Mucosa of rectum (tissue), 2 donors: ENCODE results near the gene PLEKHA7.
"Not testable (repeated sequence)": the region's sequence is repeated elsewhere in the genome, so short reads cannot be mapped to it uniquely, and the experiment has no call there.

Experiments used
- H3K27ac ChIP-seq, 2 donors: one replicate each; pipeline ENCODE4 v1.7.0; 2013; ENCODE audit warnings: inconsistent platforms in 2 of 2, low read depth in 2 of 2, low read length in 2 of 2
- H3K27me3 ChIP-seq, 2 donors: one replicate each; pipeline ENCODE4 v1.7.0; 2013; ENCODE audit warnings: low read length in 2 of 2; ENCODE audit not compliant: control insufficient read depth in 2 of 2, insufficient read depth in 2 of 2
- H3K36me3 ChIP-seq, 2 donors: one replicate each; pipeline ENCODE4 v1.7.0; 2013; ENCODE audit warnings: low read length in 2 of 2; ENCODE audit not compliant: control insufficient read depth in 2 of 2, insufficient read depth in 2 of 2
- H3K4me1 ChIP-seq, 2 donors: one replicate each; pipeline ENCODE4 v1.7.0; 2013; ENCODE audit warnings: low read length in 2 of 2, mild to moderate bottlenecking in 1 of 2; ENCODE audit not compliant: control insufficient read depth in 2 of 2, insufficient read depth in 2 of 2
- H3K4me3 ChIP-seq, 2 donors: one replicate each; pipeline ENCODE4 v1.7.0; 2013; ENCODE audit warnings: low read length in 2 of 2
- H3K9ac ChIP-seq, 2 donors: one replicate each; pipeline ENCODE4 v1.7.0; 2013; ENCODE audit warnings: low read length in 2 of 2, low read depth in 1 of 2, mild to moderate bottlenecking in 1 of 2
- H3K9me3 ChIP-seq, 2 donors: one replicate each; pipeline ENCODE4 v1.7.0; 2013; ENCODE audit warnings: low read length in 2 of 2; ENCODE audit not compliant: control insufficient read depth in 2 of 2
- donor health status: healthy.
- donor health status: Normal muscosa, but diverticular disease.

PLEKHA7 gene, protein sequence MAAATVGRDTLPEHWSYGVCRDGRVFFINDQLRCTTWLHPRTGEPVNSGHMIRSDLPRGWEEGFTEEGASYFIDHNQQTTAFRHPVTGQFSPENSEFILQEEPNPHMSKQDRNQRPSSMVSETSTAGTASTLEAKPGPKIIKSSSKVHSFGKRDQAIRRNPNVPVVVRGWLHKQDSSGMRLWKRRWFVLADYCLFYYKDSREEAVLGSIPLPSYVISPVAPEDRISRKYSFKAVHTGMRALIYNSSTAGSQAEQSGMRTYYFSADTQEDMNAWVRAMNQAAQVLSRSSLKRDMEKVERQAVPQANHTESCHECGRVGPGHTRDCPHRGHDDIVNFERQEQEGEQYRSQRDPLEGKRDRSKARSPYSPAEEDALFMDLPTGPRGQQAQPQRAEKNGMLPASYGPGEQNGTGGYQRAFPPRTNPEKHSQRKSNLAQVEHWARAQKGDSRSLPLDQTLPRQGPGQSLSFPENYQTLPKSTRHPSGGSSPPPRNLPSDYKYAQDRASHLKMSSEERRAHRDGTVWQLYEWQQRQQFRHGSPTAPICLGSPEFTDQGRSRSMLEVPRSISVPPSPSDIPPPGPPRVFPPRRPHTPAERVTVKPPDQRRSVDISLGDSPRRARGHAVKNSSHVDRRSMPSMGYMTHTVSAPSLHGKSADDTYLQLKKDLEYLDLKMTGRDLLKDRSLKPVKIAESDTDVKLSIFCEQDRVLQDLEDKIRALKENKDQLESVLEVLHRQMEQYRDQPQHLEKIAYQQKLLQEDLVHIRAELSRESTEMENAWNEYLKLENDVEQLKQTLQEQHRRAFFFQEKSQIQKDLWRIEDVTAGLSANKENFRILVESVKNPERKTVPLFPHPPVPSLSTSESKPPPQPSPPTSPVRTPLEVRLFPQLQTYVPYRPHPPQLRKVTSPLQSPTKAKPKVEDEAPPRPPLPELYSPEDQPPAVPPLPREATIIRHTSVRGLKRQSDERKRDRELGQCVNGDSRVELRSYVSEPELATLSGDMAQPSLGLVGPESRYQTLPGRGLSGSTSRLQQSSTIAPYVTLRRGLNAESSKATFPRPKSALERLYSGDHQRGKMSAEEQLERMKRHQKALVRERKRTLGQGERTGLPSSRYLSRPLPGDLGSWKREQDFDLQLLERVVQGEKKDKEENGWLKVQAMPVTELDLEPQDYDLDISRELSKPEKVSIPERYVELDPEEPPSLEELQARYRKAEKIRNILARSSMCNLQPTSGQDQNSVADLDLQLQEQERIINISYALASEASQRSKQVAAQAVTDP

DNA sequence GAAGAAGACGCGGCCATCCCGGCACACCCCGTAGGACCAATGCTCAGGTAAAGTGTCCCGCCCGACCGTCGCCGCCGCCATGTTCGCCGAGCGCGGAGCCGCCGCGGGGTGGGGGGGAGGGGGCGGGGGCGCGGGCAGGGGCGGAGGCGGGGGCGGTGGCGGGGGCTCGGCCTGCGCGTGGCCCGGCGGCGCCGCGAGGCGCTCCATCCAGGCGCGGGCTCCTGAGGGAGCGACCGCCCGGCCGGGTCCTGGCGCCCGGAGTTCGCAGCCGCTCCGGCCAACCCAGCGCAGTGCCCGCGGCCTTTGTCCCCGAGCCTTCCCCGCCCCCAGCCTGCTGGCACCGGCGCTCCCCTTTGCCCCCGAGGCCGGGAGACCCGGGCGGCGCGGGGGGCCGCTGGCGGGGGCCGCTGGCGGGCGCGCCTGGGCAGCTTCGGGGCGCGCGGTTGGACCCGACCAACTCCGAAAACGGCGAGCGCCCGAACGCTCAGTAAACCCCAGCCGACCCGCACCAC, at the start of gene PLEKHA7:
TSS of gene PLEKHA7 (minus strand) at position 94 of the 512 bp plus-strand sequence. CDS start at position 81, 13 bp downstream.
- no peaks in the 10 kb centered on the region for H3K27me3 ChIP-seq
- H3K27ac ChIP-seq = peak within 1 kb of the TSS; percentile 84 to 87
- H3K4me1 ChIP-seq = peaks cover 10 to 16% of the 10 kb centered on the region in 2 donors
- H3K9ac ChIP-seq = peak within 1 kb of the TSS; percentile 72 to 87
- H3K9me3 ChIP-seq = no peaks in the 10 kb centered on the region
- peak within 1 kb of the TSS; percentile 74 to 86 for H3K4me3 ChIP-seq
- no peaks in the 10 kb centered on the region for H3K36me3 ChIP-seq

DNA sequence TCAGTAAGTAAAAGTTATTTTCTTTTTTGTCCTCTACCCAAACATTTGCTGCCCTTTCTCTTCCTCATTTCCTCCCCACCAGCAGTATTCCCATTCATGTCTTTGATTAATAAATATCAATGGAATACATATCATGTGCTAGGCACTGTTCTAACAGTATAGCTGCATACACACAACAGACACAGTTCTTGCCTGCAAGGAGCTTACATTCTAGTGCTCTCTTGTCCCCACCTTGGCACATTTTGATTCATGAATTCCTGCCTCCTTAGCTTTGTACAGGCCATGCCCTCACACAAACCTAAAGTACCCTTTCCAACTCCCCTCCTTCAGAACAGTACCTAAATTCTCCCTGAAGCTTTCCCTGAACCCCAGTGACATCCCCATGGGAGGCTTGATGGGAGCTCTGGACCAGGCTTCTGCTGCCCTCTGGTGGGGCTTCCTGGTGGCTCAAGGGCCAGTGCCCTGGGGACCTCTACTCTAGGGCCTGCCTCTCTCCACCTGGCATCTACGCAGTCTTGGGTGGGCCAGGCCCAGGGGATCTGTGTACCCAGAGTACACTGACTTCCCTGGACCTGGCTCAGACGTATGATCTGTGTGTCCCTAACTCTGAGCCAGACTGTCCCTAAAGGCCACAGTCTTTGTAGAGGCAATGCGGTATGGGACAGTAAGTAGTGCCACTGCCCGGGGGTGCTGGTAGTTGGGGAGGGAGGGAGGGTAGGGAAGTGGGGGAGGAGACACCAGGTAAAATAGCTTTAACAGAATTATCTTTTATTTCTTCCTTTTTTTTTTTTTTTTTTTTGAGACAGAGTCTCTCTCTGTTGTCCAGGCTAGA, 49.2 kb upstream of the PLEKHA7 start:
- Histone ChIP-seq H3K27me3 (no peaks in the 10 kb centered on the region), H3K4me1 (no peaks in the 10 kb centered on the region), H3K9ac (no peak overlapping the region), H3K4me3 (no peak overlapping the region), H3K27ac (no peak overlapping the region), H3K9me3 (no peaks in the 10 kb centered on the region), H3K36me3 (no peaks in the 10 kb centered on the region)

DNA sequence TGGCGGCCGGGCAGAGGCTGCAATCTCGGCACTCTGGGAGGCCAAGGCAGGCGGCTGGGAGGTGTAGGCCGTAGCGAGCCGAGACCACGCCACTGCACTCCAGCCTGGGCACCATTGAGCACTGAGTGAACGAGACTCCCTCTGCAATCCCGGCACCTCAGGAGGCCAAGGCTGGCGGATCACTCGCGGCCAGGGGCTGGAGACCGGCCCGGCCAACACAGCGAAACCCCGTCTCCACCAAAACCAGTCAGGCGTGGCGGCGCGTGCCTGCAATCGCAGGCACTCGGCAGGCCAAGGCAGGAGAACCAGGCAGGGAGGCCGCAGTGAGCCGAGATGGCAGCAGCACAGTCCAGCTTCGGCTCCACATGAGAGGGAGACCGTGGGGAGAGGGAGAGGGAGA, 36.9 kb upstream of the PLEKHA7 start:
- H3K36me3 ChIP-seq, H3K9me3 ChIP-seq, H3K27ac ChIP-seq, H3K4me1 ChIP-seq, H3K9ac ChIP-seq, H3K4me3 ChIP-seq, H3K27me3 ChIP-seq: not testable (repeated sequence)

DNA sequence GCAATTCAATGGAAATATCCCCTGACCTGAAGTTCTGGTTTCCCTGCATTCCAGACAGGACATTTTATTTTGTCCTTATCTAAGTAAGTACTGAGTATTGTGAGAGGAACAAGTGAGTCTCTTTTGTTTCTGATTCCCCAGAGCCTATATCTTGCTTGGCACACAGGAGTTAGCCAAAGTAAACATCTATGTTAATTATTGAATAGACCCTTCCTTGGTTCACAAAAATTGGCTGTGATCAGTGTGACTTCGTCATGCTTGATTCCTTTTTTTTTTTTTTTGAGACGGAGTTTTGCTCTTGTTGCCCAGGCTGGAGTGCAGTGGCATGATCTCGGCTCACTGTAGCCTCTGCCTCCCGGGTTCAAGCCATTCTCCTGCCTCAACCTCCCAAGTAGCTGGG, 34.3 kb upstream of the PLEKHA7 start:
- not testable (repeated sequence) for H3K4me3 ChIP-seq, H3K36me3 ChIP-seq, H3K9me3 ChIP-seq, H3K27ac ChIP-seq, H3K9ac ChIP-seq, H3K27me3 ChIP-seq, H3K4me1 ChIP-seq

DNA sequence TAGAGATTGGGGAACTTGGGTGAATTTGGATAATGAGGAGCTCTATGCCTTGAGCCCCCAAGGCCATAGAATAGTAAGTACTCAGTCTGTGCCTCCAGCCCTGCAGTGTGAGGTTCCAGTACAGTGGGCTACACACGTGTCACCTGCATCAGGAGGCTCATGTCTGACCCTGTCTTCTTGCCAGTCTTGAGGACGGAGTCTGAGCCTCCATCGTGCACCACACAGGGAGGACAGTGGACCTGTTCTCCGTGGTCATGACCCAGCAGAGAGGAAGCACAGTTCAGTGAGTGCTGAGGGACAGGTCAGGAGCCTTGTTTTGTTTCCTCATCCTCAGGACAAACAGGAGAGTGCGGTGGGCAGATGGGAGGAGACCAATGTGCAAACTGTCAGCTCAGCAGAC, 32.5 kb upstream of the PLEKHA7 start:
- no peak overlapping the region for H3K4me3 ChIP-seq
- H3K4me1 ChIP-seq = peaks cover 0 to 3% of the 10 kb centered on the region in 2 donors
- H3K27me3 ChIP-seq = no peaks in the 10 kb centered on the region
- H3K9me3 ChIP-seq = no peaks in the 10 kb centered on the region
- H3K36me3 ChIP-seq = no peaks in the 10 kb centered on the region
- no peak overlapping the region for H3K27ac ChIP-seq
- H3K9ac ChIP-seq = no peak overlapping the region

DNA sequence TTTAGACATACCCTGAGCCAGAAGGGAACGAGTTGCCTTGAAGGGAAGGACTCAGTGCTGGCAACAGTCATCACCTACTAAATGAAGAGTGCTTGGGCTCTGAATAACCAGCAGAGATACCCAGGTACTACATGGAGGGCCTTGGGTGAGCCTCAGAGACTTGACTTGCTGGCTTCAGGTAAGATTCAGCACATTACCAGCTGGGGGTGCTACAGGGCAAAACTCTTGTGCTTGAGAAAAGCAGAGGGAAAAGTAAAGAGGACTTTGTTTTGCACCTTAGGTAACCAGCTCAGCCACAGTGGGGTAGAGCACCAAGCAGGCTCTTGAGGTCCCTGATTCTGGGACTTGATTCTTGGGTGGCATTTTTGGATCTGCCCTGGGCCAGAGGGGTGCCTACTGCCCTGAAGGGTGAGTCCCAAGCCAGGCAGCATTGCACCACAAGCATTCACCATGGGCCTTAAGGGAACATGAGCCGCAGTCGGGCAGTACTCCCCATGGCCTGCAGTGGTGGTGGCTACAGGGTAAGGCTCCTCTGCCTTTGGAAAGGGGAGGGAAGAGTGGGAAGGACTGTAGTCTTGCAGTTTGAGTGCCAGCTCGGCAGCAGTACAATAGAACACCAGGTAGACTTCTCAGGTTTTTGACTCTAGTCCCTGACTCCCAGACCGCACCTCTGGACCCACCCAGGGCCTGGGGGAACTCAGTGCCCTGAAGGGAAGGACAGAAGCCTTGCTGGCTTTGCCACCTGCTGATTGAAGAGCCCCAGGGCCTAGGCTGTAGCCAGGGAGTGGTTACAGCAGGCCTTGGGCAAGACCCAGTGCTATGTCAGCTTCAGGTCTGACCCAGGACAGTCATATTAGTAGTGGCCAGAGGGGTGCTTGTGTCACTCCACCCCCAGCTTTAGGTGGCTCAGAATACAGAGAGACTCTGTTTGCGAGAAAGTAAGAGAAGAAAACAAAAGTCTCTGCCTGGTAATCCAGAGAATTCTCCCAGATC, 22.7 kb upstream of the PLEKHA7 start:
- Histone ChIP-seq H3K36me3 (no peaks in the 10 kb centered on the region), H3K4me3 (no peak overlapping the region), H3K9ac (no peak overlapping the region), H3K27me3 (no peaks in the 10 kb centered on the region), H3K9me3 (no peaks in the 10 kb centered on the region), H3K4me1 (no peaks in the 10 kb centered on the region), H3K27ac (no peak overlapping the region)

DNA sequence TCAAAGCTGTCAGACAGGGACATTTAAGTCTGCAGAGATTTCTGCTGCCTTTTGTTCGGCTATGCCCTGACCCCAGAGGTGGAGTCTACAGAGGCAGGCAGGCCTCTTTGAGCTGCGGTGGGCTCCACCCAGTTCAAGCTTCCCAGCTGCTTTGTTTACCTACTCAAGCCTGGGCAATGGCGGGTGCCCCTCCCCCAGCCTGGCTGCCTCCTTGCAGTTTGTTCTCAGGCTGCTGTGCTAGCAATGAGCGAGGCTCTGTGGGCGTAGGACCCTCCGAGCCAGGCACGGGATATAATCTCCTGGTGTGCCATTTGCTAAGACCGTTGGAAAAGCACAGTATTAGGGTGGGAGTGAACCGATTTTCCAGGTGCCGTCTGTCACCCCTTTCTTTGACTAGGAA, 19.8 kb upstream of the PLEKHA7 start:
- H3K9me3 ChIP-seq, H3K4me1 ChIP-seq, H3K9ac ChIP-seq, H3K36me3 ChIP-seq, H3K4me3 ChIP-seq, H3K27me3 ChIP-seq, H3K27ac ChIP-seq: not testable (repeated sequence)

DNA sequence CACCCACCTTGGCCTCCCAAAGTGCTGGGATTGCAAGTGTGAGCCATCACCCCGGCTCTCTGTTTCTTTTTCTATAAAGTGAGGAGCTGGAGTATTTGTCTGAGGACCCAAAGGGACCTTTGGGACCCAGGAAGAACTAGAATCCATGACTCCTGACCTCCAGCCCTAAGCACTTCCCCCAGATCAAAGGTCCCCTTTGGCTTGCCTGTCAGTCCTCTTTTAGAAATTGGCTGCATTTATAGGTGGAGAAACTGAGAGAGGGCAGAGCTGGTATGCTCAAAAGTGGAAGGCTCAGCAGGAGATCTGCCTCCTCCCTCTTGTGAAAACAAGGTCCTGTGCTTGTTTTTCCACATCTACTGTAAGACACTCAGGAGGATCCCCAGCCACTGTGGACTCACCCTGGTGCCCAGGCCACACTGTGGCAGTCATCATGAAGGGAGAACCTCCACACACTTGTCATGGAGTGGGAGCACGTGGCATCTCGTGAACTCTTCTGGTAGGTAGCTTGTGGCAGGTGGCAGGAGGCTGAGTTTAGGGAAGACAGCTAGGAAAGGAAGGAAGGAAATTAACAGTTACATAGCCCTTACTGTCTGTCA, 12.4 kb upstream of the PLEKHA7 start:
- Histone ChIP-seq H3K9me3 (no peaks in the 10 kb centered on the region), H3K4me1 (no peaks in the 10 kb centered on the region), H3K9ac (no peak overlapping the region), H3K27ac (no peak overlapping the region), H3K27me3 (no peaks in the 10 kb centered on the region), H3K36me3 (no peaks in the 10 kb centered on the region), H3K4me3 (no peak overlapping the region)
